SK-N-SH treated with all-trans-retinoic acid at 6 μM for 48 hours (cell line): Measurements from ENCODE around the gene MMD.

Experiments used
- BACH2 ChIP-seq: fragments of 250-450 bp; sonication (Bioruptor Pico); IDR thresholded peaks from 2 replicates; pipeline ENCODE4 v1.9.0; 2021; ENCODE audit warnings: mild to moderate bottlenecking, borderline replicate concordance
- ESRRG ChIP-seq: fragments of 250-450 bp; sonication (Bioruptor Pico); IDR thresholded peaks from 2 replicates; pipeline ENCODE4 v1.6.1; 2021; ENCODE audit warnings: mild to moderate bottlenecking
- PATZ1 ChIP-seq: fragments of 250-450 bp; sonication (Bioruptor Pico); IDR thresholded peaks from 2 replicates; pipeline ENCODE4 v1.8.0; 2020; ENCODE audit warnings: mild to moderate bottlenecking, moderate library complexity, borderline replicate concordance
- TSHZ2 ChIP-seq: fragments of 250-450 bp; sonication (Bioruptor Pico); IDR thresholded peaks from 2 replicates; pipeline ENCODE4 v1.5.0; 2020; ENCODE audit warnings: mild to moderate bottlenecking, moderate library complexity
- ZC3H10 ChIP-seq: fragments of 250-450 bp; sonication (Bioruptor Pico); IDR thresholded peaks from 2 replicates; pipeline ENCODE4 v1.5.1; 2021; ENCODE audit warnings: mild to moderate bottlenecking, moderate library complexity

GRCh38 chr17:55384643-55385232 lies 36.9 kb downstream of the MMD start:
- TF ChIP-seq BACH2 (CRISPR knock-in tag) (no peak), TSHZ2 (CRISPR knock-in tag) (no peak), ESRRG (CRISPR knock-in tag) (no peak), PATZ1 (CRISPR knock-in tag) (no peak), ZC3H10 (CRISPR knock-in tag) (no peak)
